Spinal cord (tissue), 10 donors: ENCODE measurements around the gene MAGEF1. TPM values are rescaled to one million over a fixed set of nuclear protein-coding genes. Genes with fewer than 3 reads are reported as not detected.
A peak's percentile ranks its signal among the peaks of the same experiment; 100 is the strongest.

Experiments used
- DNase-seq, 6 donors: peaks; one replicate each; pipeline versions ENCODE4 v3.0.0 to v3.0.0-alpha.2; 2013 to 2015; ENCODE audit warnings: low spot score in 6 of 6, low read depth in 4 of 6
- H3K27ac ChIP-seq: one replicate; pipeline ENCODE4 v1.5.1; 2013; ENCODE audit warnings: low read depth, low read length, control low read depth
- H3K27me3 ChIP-seq: one replicate; pipeline ENCODE4 v1.6.1; 2013; ENCODE audit warnings: low read length; ENCODE audit not compliant: control insufficient read depth, insufficient read depth
- H3K36me3 ChIP-seq: one replicate; pipeline ENCODE4 v1.6.1; 2013; ENCODE audit warnings: low read length; ENCODE audit not compliant: control insufficient read depth, insufficient read depth
- H3K4me1 ChIP-seq: one replicate; pipeline ENCODE4 v1.6.1; 2013; ENCODE audit warnings: low read length; ENCODE audit not compliant: control insufficient read depth, insufficient read depth
- H3K4me3 ChIP-seq: one replicate; pipeline ENCODE4 v1.5.1; 2013; ENCODE audit warnings: low read depth, low read length, control low read depth
- H3K9me3 ChIP-seq: one replicate; pipeline ENCODE4 v1.6.1; 2013; ENCODE audit warnings: low read length; ENCODE audit not compliant: control insufficient read depth, insufficient read depth
- WGBS: methylation state at CpG from one replicate; pipeline ENCODE4 v1.1.5; 2013; ENCODE audit warnings: missing lambda C conversion rate; ENCODE audit not compliant: insufficient coverage; 5-methylcytosine and 5-hydroxymethylcytosine counted together
- polyA plus RNA-seq, 2 donors: library from polyadenylated mRNA; unstranded; fragments of 120-200 nt; gene quantifications; one replicate each; pipeline ENCODE4 v1.2.1, GENCODE V29; 2013; ENCODE audit not compliant: insufficient read length in 2 of 2
- total RNA-seq, 2 donors: library from RNA; depleted of rRNA in 1 of 2; stranded (reverse); fragments of 120-200 nt in 1 of 2; fragments of >200 nt in 1 of 2; gene quantifications; one replicate each; pipeline versions ENCODE4 v1.2.3 to v1.2.4, GENCODE V29; 2013 to 2014
- donor health status: healthy.

MAGEF1 gene
- total and polyA plus RNA-seq, 4 donors, result 29.8 to 97.2 (median 64.8) TPM

DNA sequence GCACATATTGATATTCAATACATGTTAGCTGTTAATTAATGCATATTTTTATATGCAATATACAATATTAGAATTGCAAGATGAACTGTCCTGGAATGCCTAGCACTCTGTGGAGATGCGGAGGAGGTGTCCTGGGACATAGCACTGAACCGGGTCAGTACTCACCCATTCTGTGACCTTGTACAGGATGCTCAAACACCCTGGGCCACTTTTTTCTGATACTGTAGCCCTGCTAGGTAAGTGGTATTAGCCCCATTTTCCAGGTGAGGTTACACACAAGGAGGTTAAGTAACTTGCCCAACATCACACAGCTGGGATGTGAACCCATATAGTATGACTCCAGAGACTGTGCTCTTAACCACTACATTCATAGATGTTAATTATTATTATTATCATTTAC, 1.7 kb upstream of the MAGEF1 start:
- Histone ChIP-seq H3K27me3 (no peaks in the 10 kb centered on the region), H3K4me1 (peaks cover 39% of the 10 kb centered on the region), H3K9me3 (no peaks in the 10 kb centered on the region), H3K4me3 (no peak overlapping the region), H3K27ac (no peak overlapping the region), H3K36me3 (peaks cover 7% of the 10 kb centered on the region)
- WGBS, result no CpG with 5 or more reads among the region's 2 CpGs
- DNase-seq, result no peak

GRCh38 chr3:184713040-184713355, 1.1 kb upstream of the MAGEF1 start:
- no peak overlapping the region for H3K4me3 ChIP-seq
- no peak for DNase-seq
- WGBS, result no CpG with 5 or more reads among the region's 2 CpGs

GRCh38 chr3:184712248-184713039, 580 bp upstream of the MAGEF1 start:
- peak in 1 of 6 donors; percentile 77 for DNase-seq
- Histone ChIP-seq H3K27ac (peak overlapping the region; percentile 97), H3K9me3 (no peaks in the 10 kb centered on the region), H3K4me1 (peaks cover 31% of the 10 kb centered on the region), H3K36me3 (peaks cover 7% of the 10 kb centered on the region), H3K4me3 (peak overlapping the region; percentile 95), H3K27me3 (no peaks in the 10 kb centered on the region)
- 9% methylated on average over 15 of the region's 16 CpGs for WGBS

More at GRCh38 chr3:184713040-184713355, 1.1 kb upstream of the MAGEF1 start:
- Histone ChIP-seq H3K36me3 (peaks cover 7% of the 10 kb centered on the region), H3K4me1 (peaks cover 37% of the 10 kb centered on the region), H3K9me3 (no peaks in the 10 kb centered on the region), H3K27ac (no peak overlapping the region), H3K27me3 (no peaks in the 10 kb centered on the region)

DNA sequence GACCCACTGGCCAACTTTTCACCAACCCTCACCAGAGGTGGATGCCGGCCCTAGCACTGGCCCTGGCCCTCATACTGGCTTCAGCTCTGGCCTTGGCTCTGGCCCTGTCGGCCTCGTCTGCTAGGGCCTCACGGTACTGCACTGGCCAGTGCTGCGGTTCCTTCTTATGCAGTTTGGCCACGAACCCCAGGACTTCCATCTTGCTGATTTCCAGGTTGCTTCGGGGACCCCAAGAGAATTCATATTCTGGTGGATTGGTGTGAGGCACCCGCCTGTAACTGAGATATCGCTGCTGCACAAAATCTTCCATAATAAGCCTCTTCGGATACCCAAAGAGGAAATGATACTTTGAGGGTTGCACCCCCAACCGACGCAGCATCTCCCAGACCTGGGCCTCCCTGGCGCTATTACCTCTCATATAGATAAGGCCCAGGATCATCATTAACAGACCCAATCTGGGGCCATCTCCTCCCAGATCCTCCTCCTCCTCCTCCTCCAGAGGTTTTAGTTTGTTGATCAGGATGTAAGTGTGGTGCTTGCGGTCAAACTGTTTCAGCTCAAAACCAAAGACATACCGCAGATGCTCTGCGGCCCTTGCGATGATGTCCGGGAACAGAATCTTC, 883 bp downstream of the MAGEF1 start:
- H3K4me3 ChIP-seq, result peak overlapping the region; percentile 95
- DNase-seq, result peak in 1 of 6 donors; percentile 29
- H3K27ac ChIP-seq, result peak overlapping the region; percentile 97
- H3K36me3 ChIP-seq, result peaks cover 7% of the 10 kb centered on the region
- H3K9me3 ChIP-seq, result no peaks in the 10 kb centered on the region
- peaks cover 18% of the 10 kb centered on the region for H3K4me1 ChIP-seq
- WGBS, result 9% methylated on average over 15 of the region's 18 CpGs
- no peaks in the 10 kb centered on the region for H3K27me3 ChIP-seq

DNA sequence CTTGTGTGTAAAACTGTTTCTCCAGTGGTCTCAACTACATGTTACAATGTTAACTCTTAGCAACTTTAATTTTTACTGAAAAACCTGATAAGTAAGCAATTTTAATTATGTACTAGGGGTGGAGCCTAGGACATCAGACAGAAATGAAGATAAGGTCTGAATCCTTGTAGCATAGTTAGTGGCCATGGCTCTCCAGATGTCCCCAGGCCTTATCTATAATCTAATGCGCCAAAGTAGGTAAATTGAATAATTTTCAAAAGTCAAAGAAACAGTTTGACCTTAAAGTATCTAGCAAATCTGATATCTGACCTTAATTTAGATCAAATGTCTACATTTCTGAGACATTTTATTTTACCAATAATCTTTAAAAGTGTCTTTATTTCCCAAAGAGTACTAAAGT, 8.2 kb downstream of the MAGEF1 start:
- H3K27me3 ChIP-seq, result no peaks in the 10 kb centered on the region
- no peaks in the 10 kb centered on the region for H3K9me3 ChIP-seq
- no peak overlapping the region for H3K4me3 ChIP-seq
- no peaks in the 10 kb centered on the region for H3K36me3 ChIP-seq
- no peaks in the 10 kb centered on the region for H3K4me1 ChIP-seq
- DNase-seq, result no peak
- no CpG with 5 or more reads among the region's 1 CpG for WGBS
- no peak overlapping the region for H3K27ac ChIP-seq

- no peaks in the 10 kb centered on the region for H3K9me3 ChIP-seq
- WGBS, result no CpG with 5 or more reads among the region's 2 CpGs
- DNase-seq, result no peak
- H3K27ac ChIP-seq, result no peak overlapping the region
- no peaks in the 10 kb centered on the region for H3K36me3 ChIP-seq
- no peaks in the 10 kb centered on the region for H3K27me3 ChIP-seq
- no peak overlapping the region for H3K4me3 ChIP-seq
- peaks cover 8% of the 10 kb centered on the region for H3K4me1 ChIP-seq
These were observed 11.1 kb downstream of the MAGEF1 start for GRCh38 chr3:184700759-184701158.

DNA sequence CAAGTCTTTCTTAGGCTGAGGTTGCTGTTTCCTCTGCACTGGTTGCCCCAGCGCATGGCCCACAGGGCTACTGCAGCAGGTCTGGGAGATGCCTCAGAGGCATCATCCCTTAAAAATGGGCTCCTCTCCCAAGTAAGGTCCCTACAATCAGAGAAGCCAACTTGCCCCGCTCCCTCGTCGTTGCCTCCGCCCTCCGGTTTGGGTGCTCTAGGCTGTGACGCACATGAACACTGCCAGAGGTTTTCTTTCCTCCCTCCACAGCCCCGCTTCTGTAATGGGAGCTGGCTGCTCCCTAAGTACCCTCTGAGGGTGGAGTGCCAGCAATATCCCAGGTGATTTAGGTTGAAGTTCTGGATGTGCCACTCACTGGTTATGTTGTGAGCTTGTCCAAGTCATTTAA, 14.0 kb downstream of the MAGEF1 start:
- H3K27me3 ChIP-seq, result no peaks in the 10 kb centered on the region
- no peak overlapping the region for H3K27ac ChIP-seq
- no peak for DNase-seq
- no peaks in the 10 kb centered on the region for H3K9me3 ChIP-seq
- H3K4me3 ChIP-seq, result no peak overlapping the region
- peaks cover 27% of the 10 kb centered on the region for H3K4me1 ChIP-seq
- WGBS, result no CpG with 5 or more reads among the region's 8 CpGs
- H3K36me3 ChIP-seq, result no peaks in the 10 kb centered on the region

- Histone ChIP-seq H3K4me1 (peaks cover 38% of the 10 kb centered on the region), H3K36me3 (no peaks in the 10 kb centered on the region), H3K4me3 (no peak overlapping the region), H3K27ac (no peak overlapping the region), H3K9me3 (no peaks in the 10 kb centered on the region), H3K27me3 (no peaks in the 10 kb centered on the region)
- WGBS, result 67% methylated on average over 8 of the region's 8 CpGs
- peak in 1 of 6 donors; percentile 42 for DNase-seq
These were observed 15.2 kb downstream of the MAGEF1 start for GRCh38 chr3:184696697-184697096.

- Histone ChIP-seq H3K4me3 (no peak overlapping the region), H3K27ac (no peak overlapping the region), H3K36me3 (no peaks in the 10 kb centered on the region), H3K27me3 (no peaks in the 10 kb centered on the region), H3K4me1 (peaks cover 53% of the 10 kb centered on the region), H3K9me3 (no peaks in the 10 kb centered on the region)
- WGBS, result 65% methylated on average over 3 of the region's 3 CpGs
- no peak for DNase-seq
These were observed 17.1 kb downstream of the MAGEF1 start for GRCh38 chr3:184694716-184695115.

DNA sequence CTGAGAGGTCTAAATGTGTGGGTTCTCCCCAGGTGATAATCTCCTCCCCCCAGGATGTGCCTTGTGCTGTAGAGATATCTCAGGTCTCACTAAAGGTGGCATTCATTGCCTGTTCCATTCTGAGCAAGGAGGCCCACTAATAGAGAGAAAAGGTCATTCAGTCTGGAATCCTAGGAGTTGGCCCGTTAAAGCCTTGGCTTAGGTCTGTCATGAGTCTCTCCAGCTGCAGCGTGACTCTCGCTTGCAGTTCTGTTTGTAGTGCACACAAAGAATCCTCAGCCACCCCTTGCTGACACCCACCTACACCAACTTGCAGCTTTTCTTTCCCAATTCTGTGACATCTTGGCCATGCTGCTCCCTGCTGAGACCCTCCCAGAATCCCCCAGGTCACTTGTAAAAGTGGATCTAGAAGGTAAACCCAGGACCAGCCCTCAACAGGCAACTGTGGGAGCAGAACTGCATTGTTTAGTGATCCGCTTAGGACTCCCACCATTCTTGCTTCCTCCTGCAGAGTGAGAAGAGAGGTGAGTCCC, 17.7 kb downstream of the MAGEF1 start:
- Histone ChIP-seq H3K4me3 (no peak overlapping the region), H3K4me1 (peaks cover 53% of the 10 kb centered on the region), H3K36me3 (no peaks in the 10 kb centered on the region), H3K9me3 (no peaks in the 10 kb centered on the region), H3K27ac (no peak overlapping the region), H3K27me3 (no peaks in the 10 kb centered on the region)
- no peak for DNase-seq
- 57% methylated on average over 3 of the region's 4 CpGs for WGBS
